ENCODE measurements around the gene MDGA2. TPM values are rescaled to one million over a fixed set of nuclear protein-coding genes. Genes with fewer than 3 reads are reported as not detected.

Gene MDGA2
- total RNA-seq, 4 donors from 2014 or later, result not detected

DNA sequence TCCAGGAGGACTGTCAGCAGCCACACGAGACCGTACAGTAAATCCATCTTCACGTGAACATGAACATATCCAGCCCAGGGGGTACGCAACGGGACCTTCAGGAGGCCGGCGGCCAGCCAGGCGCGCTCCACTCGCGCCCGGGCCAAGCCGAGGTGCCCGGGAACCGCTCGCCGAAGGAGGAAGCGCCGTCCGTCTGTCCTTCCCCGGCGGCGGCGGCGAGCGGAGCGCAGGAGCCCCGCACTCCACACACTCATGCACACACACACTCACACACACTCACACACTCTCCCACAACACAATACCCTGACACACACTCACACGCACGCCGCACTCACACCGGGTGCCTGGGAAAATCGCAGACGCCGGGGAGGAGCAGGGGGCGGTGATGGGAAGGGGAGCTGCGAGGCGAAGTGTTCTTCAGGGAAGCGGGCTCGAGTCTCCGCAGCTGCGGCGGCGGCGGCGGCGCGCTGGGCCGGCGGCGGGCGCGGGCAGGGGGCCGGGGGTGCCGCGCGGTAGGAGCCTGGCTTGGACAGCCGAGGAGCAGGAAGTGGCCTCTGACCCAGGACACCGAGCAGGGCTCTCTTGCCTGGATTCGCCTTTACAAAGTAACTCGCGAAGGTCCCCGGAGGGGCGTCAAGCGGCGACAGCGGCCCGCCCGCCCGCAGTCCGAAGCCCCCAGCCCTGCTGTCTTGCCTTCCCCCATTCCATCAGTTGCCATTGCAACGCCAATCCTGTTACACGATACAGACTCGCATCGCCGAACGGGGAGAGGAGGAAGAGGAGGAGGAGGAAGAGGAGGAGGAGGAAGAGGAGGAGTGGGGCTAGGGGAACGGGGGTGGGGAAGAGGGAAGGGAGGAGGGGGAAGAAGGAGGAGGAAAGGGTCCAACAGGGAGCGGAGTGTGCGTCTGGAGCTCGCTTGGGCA is 601 bp downstream of the MDGA2 start:
- Histone ChIP-seq H3K9me3 (no peaks in the 10 kb centered on the region), H3K4me1 (no peaks in the 10 kb centered on the region), H3K36me3 (no peaks in the 10 kb centered on the region), H3K27me3 (peaks cover 0 to 8% of the 10 kb centered on the region in 2 donors), H3K4me3 (peak overlapping the region in 1 of 4 donors; percentile 29), H3K27ac (no peak overlapping the region)
- no peak for TF ChIP-seq CTCF (IDR thresholded peaks at IDR 0.05)
- TF ChIP-seq POLR2A (IDR thresholded peaks at IDR 0.05), result no peak
- DNase-seq, result no peak

GRCh38 chr14:47674148-47674542 is 1.3 kb downstream of the MDGA2 start:
- no peak for DNase-seq
- Histone ChIP-seq H3K27ac (no peak overlapping the region), H3K4me1 (no peaks in the 10 kb centered on the region), H3K36me3 (no peaks in the 10 kb centered on the region), H3K27me3 (peaks cover 0 to 8% of the 10 kb centered on the region in 2 donors), H3K9me3 (no peaks in the 10 kb centered on the region), H3K4me3 (peak overlapping the region in 1 of 4 donors; percentile 21)
- TF ChIP-seq POLR2A (IDR thresholded peaks at IDR 0.05) (no peak), CTCF (IDR thresholded peaks at IDR 0.05) (no peak)

GRCh38 chr14:47665337-47666134 is 9.9 kb downstream of the MDGA2 start:
- H3K9me3 ChIP-seq, result no peaks in the 10 kb centered on the region
- no peak for DNase-seq
- H3K36me3 ChIP-seq, result no peaks in the 10 kb centered on the region
- no peaks in the 10 kb centered on the region for H3K4me1 ChIP-seq
- TF ChIP-seq POLR2A (IDR thresholded peaks at IDR 0.05), result no peak
- no peak for TF ChIP-seq CTCF (IDR thresholded peaks at IDR 0.05)
- no peak overlapping the region for H3K27ac ChIP-seq
- H3K27me3 ChIP-seq, result no peaks in the 10 kb centered on the region
- no peak overlapping the region for H3K4me3 ChIP-seq

DNA sequence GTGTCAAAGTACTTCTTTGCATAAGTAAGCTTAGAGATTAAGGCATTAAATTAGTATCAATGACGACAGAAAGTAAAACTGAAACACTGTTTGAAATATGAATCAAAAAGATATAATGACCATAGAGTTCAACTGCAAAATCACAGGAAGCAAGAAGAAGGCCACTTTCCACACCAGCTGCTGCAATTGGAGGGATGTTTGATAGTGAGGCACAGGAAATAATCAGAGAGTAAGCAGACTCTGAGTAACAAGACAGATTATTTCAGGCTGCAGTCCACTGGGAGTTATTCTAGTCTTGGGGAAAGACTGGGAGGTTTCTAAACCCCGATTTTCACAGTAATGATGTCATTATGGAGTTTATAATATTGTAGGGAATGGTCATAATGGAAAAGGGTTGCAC is 12.9 kb downstream of the MDGA2 start:
- H3K27me3 ChIP-seq, result no peaks in the 10 kb centered on the region
- no peaks in the 10 kb centered on the region for H3K9me3 ChIP-seq
- no peak overlapping the region for H3K27ac ChIP-seq
- TF ChIP-seq POLR2A (IDR thresholded peaks at IDR 0.05) (no peak), CTCF (IDR thresholded peaks at IDR 0.05) (no peak)
- no peak overlapping the region for H3K4me3 ChIP-seq
- no peaks in the 10 kb centered on the region for H3K4me1 ChIP-seq
- no peaks in the 10 kb centered on the region for H3K36me3 ChIP-seq
- DNase-seq, result no peak

GRCh38 chr14:47660158-47660557 is 15.2 kb downstream of the MDGA2 start:
- TF ChIP-seq POLR2A (IDR thresholded peaks at IDR 0.05) (no peak), CTCF (IDR thresholded peaks at IDR 0.05) (no peak)
- no peaks in the 10 kb centered on the region for H3K27me3 ChIP-seq
- no peak overlapping the region for H3K27ac ChIP-seq
- no peaks in the 10 kb centered on the region for H3K9me3 ChIP-seq
- H3K36me3 ChIP-seq, result no peaks in the 10 kb centered on the region
- DNase-seq, result no peak
- no peaks in the 10 kb centered on the region for H3K4me1 ChIP-seq
- no peak overlapping the region for H3K4me3 ChIP-seq

Measured in Peyer's patch (tissue), 4 donors.